GM23338 (cell line): Measurements from ENCODE around the gene TEX54.
A peak's percentile ranks its signal among the peaks of the same experiment; 100 is the strongest.

Source experiments
- CREB1 ChIP-seq: fragments of 250-450 bp; sonication (Bioruptor Pico); IDR thresholded peaks from 2 replicates; pipeline ENCODE4 v1.5.0; 2020; ENCODE audit warnings: low read depth, mild to moderate bottlenecking, moderate library complexity
- CTCF ChIP-seq, 2 experiments: fragments of 200-600 bp in 1 of 2; sonication (generic) in 1 of 2; conservative IDR thresholded peaks; 2 replicates each; pipeline versions ENCODE4 v1.5.1 to v1.6.1; 2016 to 2017; ENCODE audit warnings: antibody characterized with exemption in 2 of 2, low read depth in 2 of 2, mild to moderate bottlenecking in 2 of 2, moderate library complexity in 1 of 2
- EZH2 ChIP-seq: fragments of 200-600 bp; sonication (generic); IDR thresholded peaks from one replicate; pipeline ENCODE4 v1.8.0; 2017; ENCODE audit warnings: antibody characterized with exemption, mild to moderate bottlenecking, low read depth; ENCODE audit not compliant: unreplicated experiment
- EZH2phosphoT487 ChIP-seq: fragments of 200-600 bp; sonication (generic); IDR thresholded peaks from one replicate; pipeline ENCODE4 v1.8.1; 2018; ENCODE audit warnings: antibody characterized with exemption; ENCODE audit not compliant: unreplicated experiment
- JUNB ChIP-seq: IDR thresholded peaks from one replicate; pipeline ENCODE4 v1.6.1; 2016; ENCODE audit warnings: antibody characterized with exemption; ENCODE audit not compliant: unreplicated experiment
- POLR2AphosphoS5 ChIP-seq: IDR thresholded peaks from 2 replicates; pipeline ENCODE4 v1.6.1; 2016; ENCODE audit warnings: antibody characterized with exemption, low read depth
- ZNF114 ChIP-seq: fragments of 250-450 bp; sonication (Bioruptor Pico); IDR thresholded peaks from 2 replicates; pipeline ENCODE4 v1.5.0; 2020; ENCODE audit warnings: mild to moderate bottlenecking, moderate library complexity
- ZNF331 ChIP-seq: fragments of 250-450 bp; sonication (Bioruptor Pico); IDR thresholded peaks from 2 replicates; pipeline ENCODE4 v1.5.0; 2020; ENCODE audit warnings: low read depth, mild to moderate bottlenecking, moderate library complexity
- ZNF462 ChIP-seq: fragments of 250-450 bp; sonication (Bioruptor Pico); IDR thresholded peaks from 2 replicates; pipeline ENCODE4 v1.5.0; 2020; ENCODE audit warnings: mild to moderate bottlenecking, moderate library complexity
- TF ChIP-seq, protein P1 (sequence below): IDR thresholded peaks from 2 replicates; pipeline ENCODE4 v1.6.1; 2016; ENCODE audit warnings: antibody characterized with exemption
- TF ChIP-seq, protein P2 (sequence below): IDR thresholded peaks from one replicate; pipeline ENCODE4 v1.6.1; 2018; ENCODE audit warnings: antibody characterized with exemption; ENCODE audit not compliant: unreplicated experiment

DNA sequence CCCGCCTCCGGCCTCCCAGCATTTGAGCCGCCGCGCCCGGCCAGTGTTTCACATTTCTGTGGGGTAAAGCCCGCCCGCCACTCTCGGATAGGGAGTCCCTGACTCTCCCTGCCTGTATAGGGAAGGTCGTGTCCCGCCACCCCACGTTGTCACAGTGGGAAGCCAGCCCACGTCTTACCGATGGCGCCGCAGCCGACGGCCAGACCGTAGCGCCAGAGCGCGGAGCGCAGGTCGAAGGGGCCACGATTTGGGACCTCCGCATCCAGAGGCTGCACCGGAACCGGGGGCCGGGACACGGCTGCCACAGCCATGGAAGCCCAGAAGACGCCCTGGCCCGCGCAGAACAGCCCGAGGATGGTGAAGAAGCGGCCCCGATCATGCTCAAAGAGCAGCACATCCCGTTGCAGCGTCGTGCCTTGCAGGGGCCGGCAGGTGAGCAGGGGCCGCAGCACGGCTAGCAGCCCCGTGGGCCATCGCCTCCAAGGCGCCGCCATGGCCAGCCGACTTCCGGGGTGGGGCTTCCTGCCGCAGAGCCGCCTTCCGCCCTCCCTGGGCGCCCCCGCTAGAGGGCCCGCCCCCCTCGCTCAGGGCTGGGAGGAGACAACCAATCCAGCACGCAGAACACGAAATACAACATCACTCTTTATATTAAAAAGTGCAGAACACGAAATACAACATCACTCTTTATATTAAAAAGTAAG is 41.0 kb downstream of the TEX54 start, which contains the start of gene TMEM223:
- TF ChIP-seq POLR2AphosphoS5 (peak; percentile 97), CTCF (conservative IDR thresholded peaks at IDR 0.05; ENCODE audit: low read depth in 2 of 2) (peak in 1 of 2 experiments; percentile 24; a peak in 1 of 4 replicates), EZH2phosphoT487 (no peak), EZH2 (no peak), CREB1 (peak; percentile 38; the same call in 1 of the 2 replicates), JUNB (no peak), ZNF331 (CRISPR knock-in tag) (no peak), ZNF114 (no peak), ZNF462 (CRISPR knock-in tag) (no peak)
- TF ChIP-seq, protein P1, sequence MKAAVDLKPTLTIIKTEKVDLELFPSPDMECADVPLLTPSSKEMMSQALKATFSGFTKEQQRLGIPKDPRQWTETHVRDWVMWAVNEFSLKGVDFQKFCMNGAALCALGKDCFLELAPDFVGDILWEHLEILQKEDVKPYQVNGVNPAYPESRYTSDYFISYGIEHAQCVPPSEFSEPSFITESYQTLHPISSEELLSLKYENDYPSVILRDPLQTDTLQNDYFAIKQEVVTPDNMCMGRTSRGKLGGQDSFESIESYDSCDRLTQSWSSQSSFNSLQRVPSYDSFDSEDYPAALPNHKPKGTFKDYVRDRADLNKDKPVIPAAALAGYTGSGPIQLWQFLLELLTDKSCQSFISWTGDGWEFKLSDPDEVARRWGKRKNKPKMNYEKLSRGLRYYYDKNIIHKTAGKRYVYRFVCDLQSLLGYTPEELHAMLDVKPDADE: peak; percentile 82
- TF ChIP-seq, protein P2, sequence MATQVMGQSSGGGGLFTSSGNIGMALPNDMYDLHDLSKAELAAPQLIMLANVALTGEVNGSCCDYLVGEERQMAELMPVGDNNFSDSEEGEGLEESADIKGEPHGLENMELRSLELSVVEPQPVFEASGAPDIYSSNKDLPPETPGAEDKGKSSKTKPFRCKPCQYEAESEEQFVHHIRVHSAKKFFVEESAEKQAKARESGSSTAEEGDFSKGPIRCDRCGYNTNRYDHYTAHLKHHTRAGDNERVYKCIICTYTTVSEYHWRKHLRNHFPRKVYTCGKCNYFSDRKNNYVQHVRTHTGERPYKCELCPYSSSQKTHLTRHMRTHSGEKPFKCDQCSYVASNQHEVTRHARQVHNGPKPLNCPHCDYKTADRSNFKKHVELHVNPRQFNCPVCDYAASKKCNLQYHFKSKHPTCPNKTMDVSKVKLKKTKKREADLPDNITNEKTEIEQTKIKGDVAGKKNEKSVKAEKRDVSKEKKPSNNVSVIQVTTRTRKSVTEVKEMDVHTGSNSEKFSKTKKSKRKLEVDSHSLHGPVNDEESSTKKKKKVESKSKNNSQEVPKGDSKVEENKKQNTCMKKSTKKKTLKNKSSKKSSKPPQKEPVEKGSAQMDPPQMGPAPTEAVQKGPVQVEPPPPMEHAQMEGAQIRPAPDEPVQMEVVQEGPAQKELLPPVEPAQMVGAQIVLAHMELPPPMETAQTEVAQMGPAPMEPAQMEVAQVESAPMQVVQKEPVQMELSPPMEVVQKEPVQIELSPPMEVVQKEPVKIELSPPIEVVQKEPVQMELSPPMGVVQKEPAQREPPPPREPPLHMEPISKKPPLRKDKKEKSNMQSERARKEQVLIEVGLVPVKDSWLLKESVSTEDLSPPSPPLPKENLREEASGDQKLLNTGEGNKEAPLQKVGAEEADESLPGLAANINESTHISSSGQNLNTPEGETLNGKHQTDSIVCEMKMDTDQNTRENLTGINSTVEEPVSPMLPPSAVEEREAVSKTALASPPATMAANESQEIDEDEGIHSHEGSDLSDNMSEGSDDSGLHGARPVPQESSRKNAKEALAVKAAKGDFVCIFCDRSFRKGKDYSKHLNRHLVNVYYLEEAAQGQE: no peak
